HL-60/S4 (cell line): ENCODE measurements around the gene CDH4.

Source experiments
- in situ Hi-C: fragments of 300-500 bp; cut with MboI; formaldehyde crosslinking; loops from 2 replicates; pipeline ENCODE4 v1.14.3; 2022; ENCODE audit warnings: low sequenced_read_pairs

The CDH4 gene

DNA sequence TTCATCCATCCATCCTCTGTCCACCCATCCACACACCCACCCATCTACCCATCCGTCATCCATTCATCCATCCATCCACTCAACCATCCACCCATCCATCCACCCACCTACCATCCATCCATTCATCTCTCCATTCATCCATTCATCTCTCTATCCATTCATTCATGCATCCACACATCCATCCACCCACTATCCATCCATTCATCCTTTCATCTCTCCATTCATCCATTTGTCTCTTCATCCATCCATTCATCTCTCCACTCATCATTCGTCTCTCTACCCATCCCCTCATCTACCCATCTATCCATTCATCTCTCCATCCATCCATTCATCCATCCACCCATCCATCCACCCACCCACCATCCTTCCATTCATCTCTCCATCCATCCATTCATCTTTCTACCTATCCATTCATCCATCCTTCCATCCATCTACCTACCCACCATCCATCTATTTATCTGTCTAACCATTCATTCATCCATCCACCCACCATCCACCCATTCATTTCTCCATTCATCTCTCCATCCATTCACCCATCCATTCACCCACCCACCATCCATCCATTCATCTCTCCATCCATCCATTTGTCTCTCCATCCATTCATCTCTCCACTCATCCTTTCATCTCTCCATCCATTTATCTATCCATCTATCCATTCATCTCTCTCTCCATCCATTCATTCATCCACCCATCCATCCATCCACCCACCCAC is 538.2 kb downstream of the CDH4 start:
- in situ Hi-C loops: no loop called here

DNA sequence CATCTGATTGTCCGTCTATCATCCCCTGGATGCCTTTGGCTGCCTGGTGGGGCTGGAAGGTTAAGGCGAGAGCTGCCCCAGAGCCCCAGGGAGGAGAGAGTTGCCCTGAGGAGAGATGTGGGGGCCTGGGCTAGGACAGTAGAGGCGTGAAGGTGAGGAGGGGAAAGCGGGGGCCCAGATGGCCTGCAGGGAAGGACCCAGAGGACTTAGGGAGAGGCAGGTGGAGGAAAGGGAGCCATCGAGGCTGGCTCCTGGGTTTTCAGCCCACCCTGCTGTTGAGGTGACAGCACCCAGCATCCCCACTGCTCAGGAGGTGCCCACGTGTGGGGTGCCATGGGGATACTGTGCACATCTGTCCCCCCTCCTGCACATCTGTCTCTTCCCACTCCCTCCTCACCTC is 539.9 kb downstream of the CDH4 start:
- in situ Hi-C loops: no loop called here

DNA sequence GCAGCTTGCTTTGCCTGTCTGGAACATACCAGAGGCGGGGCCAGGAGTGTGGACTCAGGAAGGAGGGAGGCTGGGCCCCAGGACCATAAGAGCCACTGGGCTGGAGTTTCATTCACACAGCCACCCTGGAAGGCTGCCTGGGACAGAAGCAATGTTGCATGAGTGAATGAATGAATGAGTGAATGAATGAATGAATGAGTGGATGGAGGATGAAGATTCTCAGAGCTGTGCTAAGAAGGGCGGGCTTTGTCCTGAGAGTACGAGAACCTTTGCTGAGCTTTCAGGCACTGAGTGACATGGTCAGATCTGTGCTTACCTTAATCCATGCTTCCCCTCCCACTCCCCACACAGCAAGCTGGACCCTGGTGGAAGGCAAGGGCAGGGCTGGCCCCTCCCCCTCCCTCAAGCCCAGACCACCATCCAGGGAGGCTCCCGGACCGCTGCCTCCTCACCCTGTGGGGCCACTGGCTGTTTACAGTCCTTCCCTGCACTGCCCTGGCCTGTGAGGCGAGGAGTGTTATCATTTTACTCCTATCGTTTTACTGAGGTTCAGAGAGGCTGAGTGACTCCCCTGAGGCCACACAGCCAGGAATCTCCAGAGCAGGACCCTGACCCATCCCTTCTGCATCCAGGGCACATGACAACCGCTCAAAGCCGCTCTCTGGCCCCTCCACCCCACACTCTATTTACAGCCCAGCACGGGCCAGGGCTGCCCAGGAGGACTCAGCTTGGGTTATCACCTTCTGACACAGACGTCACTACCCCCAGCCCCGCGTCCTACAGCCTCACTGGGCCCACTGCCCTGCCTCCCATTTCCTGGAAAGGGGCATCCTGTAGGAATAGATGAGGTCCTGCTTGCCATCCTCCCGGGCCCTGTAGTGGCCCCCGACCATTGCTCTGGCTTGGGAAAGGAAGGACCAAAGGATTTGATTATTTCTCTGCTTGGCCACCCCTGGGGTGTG is 543.9 kb downstream of the CDH4 start:
- in situ Hi-C loops: no loop called here

DNA sequence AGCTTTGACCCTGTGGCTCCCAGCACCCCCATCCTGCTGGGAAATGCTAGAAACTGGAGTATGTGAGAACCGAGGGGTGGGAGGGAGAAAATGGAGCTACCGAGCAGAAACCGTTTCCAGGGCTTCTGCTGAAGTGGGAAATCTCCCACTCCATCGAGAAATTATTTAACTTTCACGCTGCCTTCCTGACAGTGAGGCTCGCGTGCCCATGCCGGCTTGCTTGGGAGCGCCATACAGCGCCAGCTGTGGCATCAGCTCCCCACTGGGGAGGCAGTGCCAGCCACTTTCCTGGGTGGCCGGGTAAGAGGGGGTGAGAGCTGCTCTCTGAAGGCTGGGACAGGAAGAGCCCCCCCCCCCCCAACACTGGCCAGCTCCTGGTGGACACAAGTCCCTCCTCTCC is 544.7 kb downstream of the CDH4 start:
- in situ Hi-C loops: no loop called here

DNA sequence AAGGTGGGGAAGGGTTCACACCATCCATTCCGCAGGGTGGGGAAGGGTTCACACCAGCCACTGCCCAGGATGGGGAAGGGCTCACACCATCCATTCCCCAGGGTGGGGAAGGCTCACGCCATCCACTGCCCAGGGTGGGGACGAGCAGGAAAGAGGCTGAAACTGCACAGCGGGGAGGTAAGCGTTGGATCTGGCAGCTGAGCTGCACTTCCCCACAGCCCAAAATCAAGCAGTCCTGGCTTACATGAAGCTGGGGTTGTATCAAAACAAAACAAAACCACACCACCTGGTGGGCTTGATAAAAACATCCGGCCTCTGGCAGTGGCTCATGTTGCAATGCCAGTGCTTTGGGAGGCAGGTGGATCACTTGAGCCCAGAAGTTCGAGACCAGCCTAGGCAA is 545.1 kb downstream of the CDH4 start:
- in situ Hi-C loops: no loop called here

DNA sequence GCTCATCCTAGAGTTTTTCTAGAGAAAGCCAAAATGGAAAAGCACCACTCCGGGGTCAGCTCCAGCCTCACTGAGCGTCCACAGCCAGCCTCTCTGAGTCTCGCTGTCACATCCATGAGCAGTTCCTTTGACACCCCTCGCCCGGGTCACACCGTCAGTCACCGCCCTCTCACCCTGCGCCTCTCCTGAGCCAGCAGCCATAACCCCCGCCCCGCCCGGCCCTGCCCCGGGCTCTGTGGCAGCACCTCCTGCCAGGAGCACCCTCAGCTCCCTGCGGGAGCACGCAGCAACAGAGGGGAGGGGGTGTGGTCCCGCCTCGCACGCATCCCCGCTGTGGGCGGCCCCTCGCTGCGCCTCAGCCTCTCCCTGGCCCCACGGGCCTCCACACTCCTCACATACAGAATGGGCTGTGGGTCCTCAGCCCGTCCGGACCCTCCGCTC is 545.9 kb downstream of the CDH4 start:
- in situ Hi-C loops: no loop called here

DNA sequence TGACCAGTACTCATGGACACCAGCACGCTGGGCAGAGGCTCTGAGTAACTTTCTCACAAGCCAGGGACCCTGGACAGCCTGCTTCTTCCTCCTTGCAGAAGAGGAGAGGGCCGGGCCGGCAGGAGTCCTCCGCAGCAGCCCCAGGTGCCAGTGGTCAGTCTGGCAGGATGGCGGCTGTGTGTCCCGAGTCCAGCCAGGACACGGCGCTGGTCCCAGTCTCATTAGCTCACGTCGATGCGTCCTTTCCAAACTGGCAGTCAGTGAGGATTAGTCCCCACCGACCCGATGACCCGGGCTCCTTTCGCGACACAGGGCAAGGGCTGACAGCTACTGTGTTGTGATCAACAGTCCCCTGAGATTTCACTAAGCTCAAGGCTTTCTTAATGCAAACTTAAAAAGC is 546.6 kb downstream of the CDH4 start:
- in situ Hi-C loops: no loop called here

DNA sequence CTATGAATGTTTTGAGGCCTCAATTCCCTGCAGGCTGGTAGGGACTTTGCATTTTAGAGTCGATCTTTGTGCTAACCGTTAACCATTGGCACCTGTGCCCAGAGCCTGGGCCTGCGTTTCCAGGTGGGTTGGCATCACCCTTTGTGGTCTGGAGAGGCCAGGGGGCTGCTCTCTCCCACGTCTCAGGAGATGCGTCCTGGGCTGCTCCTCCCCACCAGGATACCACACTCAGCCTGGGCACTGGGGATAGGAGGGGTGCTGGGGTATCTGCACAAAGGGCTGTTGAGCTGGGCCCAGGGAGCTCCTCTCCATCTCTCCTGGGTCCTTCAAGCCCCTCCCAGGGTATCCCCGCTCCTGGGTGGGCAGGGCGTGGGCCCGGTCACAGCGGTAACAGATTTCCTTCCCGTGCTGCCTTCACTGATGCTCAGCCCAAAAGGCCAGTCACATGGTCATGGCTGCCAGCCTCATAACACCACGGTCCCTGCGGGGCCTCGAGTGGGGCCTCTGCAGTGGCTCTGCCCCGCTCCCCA is 547.4 kb downstream of the CDH4 start:
- in situ Hi-C loops: no loop called here

DNA sequence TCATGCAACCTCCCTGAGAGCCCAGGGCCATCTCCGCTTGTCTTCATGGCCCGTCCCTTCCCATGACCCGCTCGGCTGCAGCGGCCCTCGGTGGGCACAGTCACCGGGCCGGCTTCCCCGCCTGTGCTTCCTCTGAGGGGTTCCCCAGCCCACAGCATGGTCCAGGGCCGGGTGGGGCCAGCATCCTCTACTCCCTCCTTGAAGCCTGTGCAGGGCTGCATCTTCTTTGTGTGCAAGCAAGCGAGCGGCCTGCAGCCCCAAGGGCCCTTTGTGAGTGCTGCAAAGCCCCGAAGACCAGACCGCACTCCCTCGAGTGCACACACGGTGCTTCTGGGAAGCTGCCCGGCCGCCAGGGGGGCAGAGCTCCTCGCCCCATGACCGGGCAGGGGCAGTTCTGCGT is 547.9 kb downstream of the CDH4 start:
- in situ Hi-C loops: no loop called here

DNA sequence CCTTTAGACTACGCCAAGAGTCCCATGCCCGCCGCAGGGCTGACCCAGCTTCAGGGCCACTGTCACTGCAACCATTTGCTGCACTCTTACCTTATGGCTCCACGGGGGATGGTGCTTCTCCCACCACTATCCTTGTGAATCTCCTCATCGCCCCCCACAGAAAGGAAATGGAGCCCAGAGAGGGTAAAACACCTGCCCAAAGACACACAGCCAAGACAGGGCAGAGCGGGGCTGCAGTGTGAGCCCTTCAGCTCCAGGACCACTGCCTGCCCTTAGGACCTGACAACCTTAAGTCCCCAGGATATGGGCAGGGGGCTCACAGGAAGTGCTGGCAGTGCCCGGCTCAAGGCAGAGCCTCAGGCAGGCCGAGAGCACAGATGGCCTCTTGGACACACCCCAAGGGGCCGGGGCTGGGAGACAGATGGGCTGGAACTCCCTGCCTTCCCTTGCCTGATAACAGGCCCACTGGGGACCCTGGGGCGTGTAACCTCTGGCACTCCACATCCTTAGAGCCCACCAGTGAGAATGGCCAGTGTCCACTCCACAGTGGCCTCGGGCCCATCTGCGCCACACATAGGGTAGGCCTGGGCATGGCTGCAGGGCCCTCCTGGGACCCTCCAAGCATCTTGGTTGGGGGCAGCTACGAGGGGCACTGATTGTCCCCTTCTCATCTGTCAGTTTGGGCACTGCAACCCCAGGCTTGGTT is 548.5 kb downstream of the CDH4 start:
- in situ Hi-C loops: no loop called here

DNA sequence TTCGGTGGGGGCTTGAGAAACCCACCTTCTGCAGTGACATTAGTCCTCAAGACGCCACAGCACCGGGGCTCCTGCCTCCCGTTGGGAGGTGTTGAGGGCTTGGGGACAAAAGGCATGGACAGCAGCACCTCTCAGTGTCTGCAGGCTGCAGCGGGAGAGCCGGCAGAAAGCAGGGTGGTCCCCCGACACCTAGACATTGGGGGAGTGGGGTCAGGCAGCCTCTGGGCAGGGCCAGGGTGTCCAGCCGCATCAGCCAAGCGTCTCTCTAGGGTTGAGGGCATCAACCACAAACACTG is 549.0 kb downstream of the CDH4 start:
- in situ Hi-C loops: no loop called here

DNA sequence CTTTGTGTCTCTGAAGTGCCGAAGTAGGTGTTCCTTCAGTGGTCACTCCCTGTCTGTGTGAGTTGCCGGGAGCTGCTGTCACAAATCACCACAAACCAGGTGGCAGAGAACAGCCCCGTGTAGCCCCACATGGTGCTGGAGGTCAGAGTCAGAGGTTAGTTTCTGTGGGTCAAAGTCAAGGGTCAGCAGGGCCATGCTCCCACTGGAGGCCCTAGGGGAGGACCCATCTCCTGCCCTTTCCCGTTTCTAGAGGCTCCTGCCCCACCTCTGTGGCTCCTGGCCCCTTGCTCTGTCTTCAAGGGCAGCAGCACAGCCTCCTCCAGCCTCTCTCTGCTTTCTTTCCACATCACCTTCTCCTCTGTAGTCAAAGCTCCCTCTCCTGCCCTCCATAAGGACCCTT is 549.4 kb downstream of the CDH4 start:
- in situ Hi-C loops: no loop called here

DNA sequence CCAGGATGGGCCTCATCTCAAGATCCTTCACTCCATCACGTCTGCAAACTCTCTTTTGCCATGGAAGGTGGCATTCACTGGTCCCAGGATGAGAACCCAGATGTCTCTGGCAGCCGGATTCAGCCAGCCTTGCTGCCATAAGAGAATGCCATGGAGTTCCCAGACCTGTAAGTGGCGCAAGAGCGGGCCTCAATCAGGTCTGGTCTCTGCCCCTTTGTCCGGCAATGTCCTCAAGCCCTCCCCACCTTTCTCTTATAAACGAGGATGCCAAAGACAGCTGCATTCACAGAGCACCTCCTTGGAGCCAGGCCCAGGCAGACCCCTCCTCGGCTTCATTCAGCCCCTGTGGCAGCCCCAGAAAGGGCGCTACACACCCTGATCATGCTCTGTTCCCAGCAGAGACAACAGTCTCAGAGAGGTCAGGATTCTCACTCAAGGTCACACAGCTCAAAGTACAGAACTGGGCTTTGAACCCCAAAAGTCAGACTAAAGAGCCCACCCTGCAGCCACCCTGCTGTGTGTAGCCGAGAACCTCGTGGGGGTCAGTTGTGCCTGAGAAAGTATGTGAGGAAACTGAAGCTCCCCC is 549.9 kb downstream of the CDH4 start:
- in situ Hi-C loops: no loop called here

DNA sequence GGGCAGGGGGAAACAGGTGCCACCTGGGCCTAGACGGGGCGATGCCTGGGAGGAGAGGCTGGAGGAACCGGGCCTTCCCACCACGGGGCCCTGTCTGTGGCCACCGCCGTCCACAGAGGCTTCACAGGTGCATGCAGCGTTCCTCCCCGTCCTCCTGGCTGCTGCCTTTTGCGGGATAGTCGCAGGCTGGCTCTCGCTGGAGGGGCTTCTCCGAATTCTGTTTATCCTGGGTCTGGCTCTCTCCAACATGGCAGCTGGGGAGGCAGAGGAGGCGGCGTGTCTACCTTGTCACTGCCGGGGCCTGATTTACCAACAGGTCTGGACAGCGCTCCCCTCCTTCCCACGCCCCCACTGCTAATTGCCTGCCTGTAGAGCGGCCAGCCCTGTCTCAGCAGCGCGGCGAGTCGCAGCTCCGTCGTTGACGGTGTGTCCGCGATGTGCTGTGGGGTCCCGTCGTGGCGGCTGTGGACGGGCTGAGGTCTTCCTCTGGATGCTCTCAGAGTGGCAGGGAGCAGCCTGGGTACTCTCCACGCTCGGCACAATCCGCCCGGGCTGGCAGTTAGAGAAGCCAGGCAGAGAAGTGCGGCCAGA is 550.8 kb downstream of the CDH4 start:
- in situ Hi-C loops: no loop called here

DNA sequence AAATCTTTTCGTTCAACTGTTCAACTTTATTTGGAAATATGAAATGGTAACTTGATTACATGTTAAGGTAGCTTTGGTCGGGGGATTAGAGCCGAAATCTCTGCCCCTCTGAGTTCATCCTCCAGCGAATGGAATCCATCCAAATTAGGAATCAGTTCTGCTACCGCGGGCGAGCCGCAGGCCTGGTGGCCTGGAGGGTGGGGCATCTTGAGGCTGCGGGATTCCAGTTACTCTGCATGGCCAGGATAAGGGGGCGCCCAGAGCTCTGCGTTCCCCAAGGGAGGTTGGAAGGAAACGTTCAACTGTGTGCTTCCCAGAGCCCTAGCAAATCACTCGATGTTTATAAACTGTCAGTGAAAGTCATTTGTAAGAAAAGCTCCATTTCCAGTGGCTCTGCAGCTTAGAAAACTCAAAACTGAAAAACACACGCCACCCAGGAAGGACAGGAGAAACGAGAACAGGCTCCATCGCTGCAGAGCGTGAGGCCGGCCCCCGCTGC is 551.4 kb downstream of the CDH4 start:
- in situ Hi-C loops: no loop called here

DNA sequence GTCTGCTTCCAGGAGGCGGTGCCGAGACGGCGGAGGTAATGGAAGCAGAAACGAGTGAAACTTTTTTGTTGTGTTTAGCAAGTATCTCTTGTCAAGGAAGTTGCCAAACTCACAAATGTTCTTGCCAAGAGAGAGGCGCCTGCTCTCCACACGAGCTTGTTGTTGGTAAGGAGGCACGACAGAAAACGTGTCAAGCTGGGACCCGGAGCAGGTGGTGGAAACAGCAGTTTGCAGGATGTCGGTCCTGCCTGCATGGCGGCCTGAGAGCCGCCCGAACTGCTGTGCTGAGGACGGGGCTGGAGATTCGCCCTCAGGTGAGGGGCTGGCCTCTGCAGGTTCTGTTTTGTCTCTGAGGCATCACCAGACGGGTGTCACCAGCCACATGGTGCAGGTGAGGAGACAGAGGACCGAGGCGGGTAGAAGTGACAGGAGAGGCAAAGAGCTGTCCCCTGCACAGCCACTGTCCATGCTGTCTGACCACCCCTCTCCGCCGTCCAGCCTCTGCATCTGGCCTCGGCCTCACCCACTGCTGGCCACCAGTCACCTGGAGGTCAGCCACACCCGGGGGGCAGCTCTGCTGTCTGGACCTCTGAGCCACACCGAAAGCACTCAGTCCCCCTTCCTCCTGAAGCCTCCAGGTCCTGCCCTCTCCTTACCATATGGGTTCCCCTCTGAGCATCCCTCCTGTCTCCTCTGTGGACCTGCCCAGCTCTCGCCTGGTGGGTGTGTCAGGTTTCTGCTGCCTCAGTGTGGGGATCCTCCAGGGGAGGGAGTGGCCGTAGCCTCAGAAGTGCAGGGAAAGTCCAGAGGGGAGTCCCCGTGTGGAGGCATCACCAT is 552.1 kb downstream of the CDH4 start:
- in situ Hi-C loops: no loop called here

DNA sequence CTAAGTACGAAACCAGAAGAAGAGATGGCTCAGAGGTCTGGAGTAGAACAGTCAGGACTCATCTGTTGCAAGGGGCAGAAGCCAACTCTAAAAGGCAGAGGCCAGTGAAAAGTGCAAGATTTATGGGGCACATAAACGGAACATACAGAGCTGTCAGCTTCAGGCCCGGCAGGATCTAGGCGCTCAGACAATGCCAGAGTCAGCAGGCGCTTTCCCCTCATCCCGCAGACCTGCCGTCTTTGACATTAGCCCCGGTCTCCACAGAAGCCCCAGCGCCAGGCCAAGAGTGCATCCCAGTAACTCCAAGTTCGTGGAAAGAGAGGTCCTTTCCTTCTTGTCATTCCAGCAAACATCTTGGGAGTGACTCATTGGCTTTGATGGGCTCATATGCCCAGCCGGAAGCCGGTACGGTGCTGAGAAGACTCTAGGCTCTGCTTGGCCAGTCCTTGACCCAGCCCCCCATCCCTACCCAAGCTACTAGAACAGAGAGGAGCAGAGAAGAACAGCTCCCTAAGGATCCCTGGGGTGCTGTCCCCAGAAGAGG is 552.8 kb downstream of the CDH4 start:
- in situ Hi-C loops: no loop called here

DNA sequence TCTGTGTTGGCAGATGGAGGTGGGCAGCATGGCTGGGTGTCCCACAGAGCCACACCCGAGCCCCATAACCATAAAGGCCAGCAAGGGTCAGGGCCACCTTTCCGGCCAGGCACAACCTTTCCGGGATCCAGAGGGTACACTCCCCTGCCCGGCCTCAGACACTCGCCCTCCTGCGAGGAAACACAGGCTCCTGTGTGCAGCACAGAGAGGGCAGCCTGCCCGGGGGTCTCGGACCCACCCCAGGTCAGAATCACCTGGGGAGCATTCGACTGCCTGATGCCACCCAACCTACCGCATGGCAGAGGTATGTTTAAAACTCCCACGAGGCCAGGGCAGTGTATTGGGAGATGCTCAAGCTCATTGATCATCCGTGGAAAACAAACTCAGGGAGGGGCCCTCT is 553.3 kb downstream of the CDH4 start:
- in situ Hi-C loops: no loop called here

DNA sequence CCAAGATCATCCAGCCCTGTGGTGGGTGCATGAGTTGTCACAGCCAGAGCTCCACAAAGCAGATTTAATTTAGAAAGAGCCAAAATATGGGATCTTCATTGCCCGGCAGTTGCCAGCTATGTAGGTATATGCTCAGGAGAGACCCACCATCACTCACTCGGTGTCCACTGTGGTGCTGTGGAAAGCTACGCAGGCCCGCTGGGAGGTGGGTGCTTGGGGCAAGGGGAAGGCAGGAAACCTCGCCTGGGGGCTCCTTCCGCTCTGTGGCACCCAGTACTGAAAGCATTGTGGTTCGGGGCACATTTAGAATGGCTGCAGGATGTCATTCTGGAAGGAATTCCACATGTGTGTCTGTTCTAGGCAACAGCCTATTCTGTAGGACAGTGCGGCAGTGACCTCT is 553.7 kb downstream of the CDH4 start:
- in situ Hi-C loops: no loop called here
